Measurements from ENCODE around the gene HDAC6.
A peak's percentile ranks its signal among the peaks of the same experiment; 100 is the strongest.

HDAC6 gene

GRCh38 chrX:48801280-48802088 lies at the start of gene HDAC6:
TSS of gene HDAC6 (plus strand) at chrX:48802067. CDS start at chrX:48802693, 626 bp downstream.
- peak; percentile 83 to 94 (median 87) for DNase-seq (ENCODE audit: low read depth in 3 of 3)

- no peak for DNase-seq (ENCODE audit: low read depth in 3 of 3)
Observed at GRCh38 chrX:48752498-48752897, 49.4 kb upstream of the HDAC6 start.

- no peak for DNase-seq (ENCODE audit: low read depth in 3 of 3)
Observed at GRCh38 chrX:48753708-48754228, 48.1 kb upstream of the HDAC6 start.

GRCh38 chrX:48754238-48754637 lies 47.6 kb upstream of the HDAC6 start:
- DNase-seq (ENCODE audit: low read depth in 3 of 3), result no peak

GRCh38 chrX:48761674-48762471 lies 40.0 kb upstream of the HDAC6 start, which contains the start of gene GLOD5:
TSS of gene GLOD5 (plus strand) at chrX:48761747. CDS start at chrX:48761791, 44 bp downstream.
- no peak for DNase-seq (ENCODE audit: low read depth in 3 of 3)

DNA sequence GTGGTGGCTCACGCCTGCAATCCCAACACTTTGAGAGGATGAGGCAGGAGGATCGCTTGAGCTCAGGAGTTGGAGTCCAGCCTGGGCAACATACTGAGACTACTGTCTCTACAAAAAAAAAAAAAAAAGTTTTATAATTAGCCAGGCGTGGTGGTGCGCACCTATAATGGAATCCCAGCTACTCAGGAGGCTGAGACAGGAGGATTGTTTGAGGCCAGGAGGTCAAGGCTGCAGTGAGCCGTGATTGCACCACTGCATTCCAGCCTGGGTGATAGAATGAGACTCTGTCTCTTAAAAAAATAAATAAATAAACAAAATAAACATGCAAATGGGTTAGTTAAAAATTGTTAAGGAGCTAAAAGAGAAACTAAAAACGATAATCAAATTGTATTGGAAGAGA lies 32.6 kb upstream of the HDAC6 start:
- no peak for DNase-seq (ENCODE audit: low read depth in 3 of 3)

DNA sequence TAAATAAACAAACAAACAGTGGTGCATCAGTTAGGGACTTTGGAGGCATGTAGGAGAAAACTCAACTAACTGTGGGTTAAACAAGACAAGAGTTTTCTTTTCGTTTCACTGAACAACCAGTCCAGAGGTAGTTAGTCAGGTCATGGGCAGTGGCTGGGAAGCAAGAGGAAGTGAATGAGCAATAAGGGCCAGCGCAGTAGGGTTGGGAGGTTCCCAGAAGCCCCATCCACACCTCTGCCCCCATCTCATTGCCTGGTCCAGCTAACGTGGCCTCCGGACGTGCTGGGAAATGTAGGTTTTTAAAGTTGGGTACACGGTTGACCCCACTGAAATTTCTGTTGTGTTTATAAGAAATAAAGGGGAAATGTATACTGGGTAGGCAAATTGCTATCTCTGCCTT lies 31.6 kb upstream of the HDAC6 start:
- DNase-seq (ENCODE audit: low read depth in 3 of 3), result no peak

DNA sequence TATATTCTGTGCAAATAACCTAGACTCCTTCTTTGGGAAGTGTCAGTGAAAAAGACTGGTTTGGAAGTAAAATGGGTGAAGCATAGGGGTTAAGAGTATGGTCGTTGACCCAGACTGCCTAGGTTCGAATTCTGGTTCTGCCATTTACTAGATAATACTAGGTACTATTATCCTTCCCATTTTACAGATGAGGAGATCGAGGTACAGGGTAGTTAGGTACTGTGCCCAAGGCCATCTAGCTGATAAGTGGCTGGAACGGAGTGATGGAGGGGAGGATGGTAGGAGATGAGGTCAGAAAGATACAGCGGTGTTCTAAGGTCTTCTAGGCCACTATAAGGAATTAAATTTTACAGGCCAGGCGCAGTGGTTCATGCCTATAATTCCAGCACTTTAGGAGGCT lies 29.3 kb upstream of the HDAC6 start:
- no peak for DNase-seq (ENCODE audit: low read depth in 3 of 3)

GRCh38 chrX:48776818-48777439 lies 24.9 kb upstream of the HDAC6 start:
- DNase-seq (ENCODE audit: low read depth in 3 of 3), result no peak

GRCh38 chrX:48779399-48779798 lies 22.5 kb upstream of the HDAC6 start:
- no peak for DNase-seq (ENCODE audit: low read depth in 3 of 3)

- DNase-seq (ENCODE audit: low read depth in 3 of 3), result no peak
Observed at GRCh38 chrX:48781705-48782104, 20.2 kb upstream of the HDAC6 start.

DNA sequence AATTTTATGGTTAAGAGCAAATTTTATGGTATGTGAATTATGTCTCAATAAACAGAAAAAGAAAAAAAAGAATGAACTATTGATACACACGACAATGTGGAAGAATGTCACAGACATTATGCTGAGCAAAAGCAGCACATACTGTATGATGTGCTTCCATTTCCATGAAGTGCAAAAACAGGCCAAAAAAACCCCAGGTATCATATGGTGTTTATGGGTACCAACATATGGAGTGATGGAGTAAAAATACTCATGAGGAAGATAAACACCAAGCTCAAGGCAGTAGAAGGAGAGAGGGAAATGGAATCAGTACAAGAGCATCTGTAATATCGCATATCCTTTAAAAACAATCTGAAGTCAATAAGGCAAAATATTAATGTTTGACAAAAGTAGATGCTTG lies 19.7 kb upstream of the HDAC6 start:
- DNase-seq (ENCODE audit: low read depth in 3 of 3), result no peak

DNA sequence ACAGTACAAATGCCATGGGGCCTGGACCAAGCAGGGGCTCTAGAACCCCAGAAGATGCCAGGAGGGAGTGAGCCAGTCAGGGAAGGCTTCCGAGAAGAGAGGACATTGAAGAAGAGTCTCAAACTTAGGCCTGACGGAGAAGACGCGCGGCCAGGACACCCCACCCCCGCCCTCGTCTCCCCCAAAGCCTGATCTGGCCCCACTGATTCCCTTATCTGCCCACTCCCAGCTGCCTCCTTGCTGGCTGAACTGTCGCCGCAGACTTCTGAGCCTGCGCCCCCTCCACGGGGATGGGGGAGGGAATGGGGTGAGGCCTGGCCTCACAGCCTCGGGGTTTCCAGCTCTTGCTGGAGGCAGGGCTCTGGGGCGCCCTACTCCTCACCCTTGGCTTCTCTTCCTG lies 19.1 kb upstream of the HDAC6 start:
- no peak for DNase-seq (ENCODE audit: low read depth in 3 of 3)

GRCh38 chrX:48784726-48785125 lies 17.1 kb upstream of the HDAC6 start:
- no peak for DNase-seq (ENCODE audit: low read depth in 3 of 3)

DNA sequence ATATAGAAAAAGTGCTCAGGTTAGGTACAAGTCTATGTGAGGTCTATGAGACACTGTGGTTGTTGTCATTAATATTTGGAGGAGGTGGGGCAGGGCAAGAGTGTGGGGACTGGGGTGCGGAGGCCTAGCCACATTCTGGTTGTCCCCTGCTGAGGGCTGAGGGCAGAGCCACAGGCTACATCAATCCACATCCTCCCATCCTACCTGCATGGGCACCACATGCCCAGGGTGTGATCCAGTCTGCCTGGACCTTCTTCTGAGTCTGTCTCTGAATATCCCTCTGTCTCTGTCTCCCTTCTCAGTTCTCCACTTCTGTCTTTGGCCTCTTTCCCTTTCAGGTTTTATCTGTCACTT lies 16.7 kb upstream of the HDAC6 start:
- no peak for DNase-seq (ENCODE audit: low read depth in 3 of 3)

DNA sequence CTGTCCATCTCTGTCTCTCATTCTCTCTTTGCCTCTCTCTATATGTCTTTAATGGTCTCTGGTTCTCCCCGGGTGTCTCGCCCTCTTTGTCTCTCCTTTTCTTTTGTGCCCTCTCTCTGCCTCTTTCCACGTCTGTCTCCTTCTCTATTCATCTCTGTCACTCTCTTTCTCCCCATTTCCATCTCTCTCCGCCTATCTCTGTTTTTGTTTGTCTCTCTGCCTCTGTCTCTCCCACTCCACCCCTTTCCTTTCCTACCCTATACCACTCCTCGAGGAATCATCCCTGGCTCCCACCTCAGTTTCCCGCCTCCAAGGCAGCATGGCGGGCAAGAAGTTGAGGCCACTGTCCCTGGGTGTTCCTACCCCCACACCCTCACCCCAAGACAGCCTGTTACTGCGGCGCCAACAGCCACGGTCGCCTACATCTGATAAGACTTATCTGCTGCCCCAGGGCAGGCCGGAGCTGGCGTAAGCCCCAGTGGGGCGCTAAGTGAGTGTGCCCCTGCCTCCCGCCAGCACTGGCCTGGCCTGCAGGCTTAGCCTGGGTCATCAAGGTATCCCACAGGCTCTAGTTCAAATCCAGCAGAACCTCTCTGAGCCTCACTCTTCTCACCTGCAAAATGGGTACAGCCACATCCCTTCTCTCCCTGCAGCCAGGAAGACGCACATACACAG lies 16.2 kb upstream of the HDAC6 start:
- no peak for DNase-seq (ENCODE audit: low read depth in 3 of 3)

GRCh38 chrX:48786341-48786800 lies 15.5 kb upstream of the HDAC6 start, which contains the start of gene GATA1:
TSS of gene GATA1 (plus strand) at chrX:48786590. CDS start at chrX:48791110, 4,520 bp downstream.
- no peak for DNase-seq (ENCODE audit: low read depth in 3 of 3)

DNA sequence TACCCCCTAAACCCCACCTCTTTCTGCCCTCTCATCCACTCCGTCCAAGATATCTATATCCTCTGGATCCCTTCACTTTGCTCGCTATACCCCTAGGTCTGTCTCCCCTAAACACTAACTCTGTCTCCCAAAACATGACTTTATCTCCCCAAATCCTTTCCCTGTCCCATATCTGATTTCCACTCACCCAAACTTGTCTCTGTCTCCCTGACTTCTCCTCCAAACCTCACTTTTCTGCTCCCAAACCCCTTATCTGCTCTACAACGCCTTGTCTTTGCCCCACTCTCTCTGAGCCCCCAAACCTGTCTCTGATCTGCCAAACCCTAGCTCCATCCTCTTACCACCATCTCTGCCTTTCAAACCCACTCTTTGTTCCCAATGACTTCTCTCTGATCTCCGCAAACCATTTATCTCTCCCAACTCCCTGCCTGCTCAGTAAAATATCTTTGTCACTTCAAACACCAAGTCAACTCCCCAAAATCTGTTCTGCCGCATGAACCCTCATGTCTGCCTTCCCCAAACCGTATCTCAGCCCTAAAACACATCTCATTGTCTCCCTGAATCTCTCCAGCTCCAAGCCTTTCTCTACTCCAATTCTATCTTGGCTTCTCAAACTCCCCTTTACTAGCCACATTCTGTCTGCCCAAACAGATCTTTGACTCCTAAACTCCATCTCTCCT lies 14.9 kb upstream of the HDAC6 start:
- no peak for DNase-seq (ENCODE audit: low read depth in 3 of 3)

DNA sequence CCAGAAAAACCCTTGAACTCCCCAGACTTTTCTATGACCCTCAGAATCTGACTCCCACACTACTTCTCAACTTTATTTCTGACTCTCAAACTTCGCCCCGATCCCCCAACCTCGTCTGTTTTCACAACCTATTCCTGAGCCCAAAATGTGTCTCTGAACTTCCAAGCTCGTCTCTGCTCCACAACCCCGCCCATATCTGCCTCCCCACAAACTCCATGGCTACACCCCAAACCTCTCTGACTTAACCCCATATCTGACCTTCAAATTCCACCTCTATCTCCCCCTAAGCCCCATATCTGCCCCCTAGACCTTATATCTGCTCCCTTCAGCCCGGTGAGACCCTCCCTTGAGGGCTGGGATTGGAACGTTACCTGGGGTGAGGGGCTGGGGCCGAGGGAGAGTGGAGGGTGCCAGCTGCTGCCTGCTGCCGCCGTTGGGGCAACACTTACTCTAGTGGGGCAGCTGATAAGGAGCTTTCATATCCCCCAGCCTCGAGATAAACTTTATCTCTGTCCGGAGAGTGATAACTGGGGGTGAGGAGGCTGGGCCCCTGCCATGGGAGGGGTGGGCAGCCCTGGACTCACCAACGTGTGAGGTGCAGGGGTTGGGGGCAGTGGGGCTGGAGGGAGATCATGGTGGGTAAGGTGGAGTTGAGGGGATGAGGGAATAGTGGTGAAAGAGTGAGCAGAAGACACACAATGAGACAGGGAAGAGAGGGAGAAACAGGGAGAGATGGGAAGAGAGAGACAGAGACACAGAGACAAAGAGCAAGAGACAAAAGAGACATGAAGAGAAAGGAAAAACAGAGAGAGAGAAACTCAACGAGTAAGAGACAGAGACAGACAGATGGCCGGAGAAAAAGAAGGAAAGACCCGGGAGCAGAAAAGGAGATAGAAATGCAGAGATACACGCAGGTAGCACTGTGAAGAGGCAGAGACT lies 14.1 kb upstream of the HDAC6 start:
- DNase-seq (ENCODE audit: low read depth in 3 of 3), result no peak

Measured in stimulated activated CD4-positive, alpha-beta T cell treated with anti-CD3 and anti-CD28 coated beads, TNF-alpha, amount 100 ng/mL, for 24 hours (primary cell).